HepG2 (cell line): ENCODE measurements around the gene DCDC2. TPM values are rescaled to one million over a fixed set of nuclear protein-coding genes. Genes with fewer than 3 reads are reported as not detected.
A peak's percentile ranks its signal among the peaks of the same experiment; 100 is the strongest.

Experiments used
- CBX1 ChIP-seq: IDR thresholded peaks from one replicate; pipeline ENCODE4 v1.6.1; 2016; ENCODE audit warnings: antibody characterized with exemption, low read depth
- CCAR2 ChIP-seq: fragments of 200-400 bp; formaldehyde crosslinking; optimal IDR thresholded peaks from 2 replicates; pipeline ENCODE3; 2018; ENCODE audit warnings: low read depth, mild to moderate bottlenecking, low read length, moderate library complexity
- KDM5A ChIP-seq: fragments of 200-600 bp; sonication (generic); IDR thresholded peaks from 2 replicates; pipeline ENCODE4 v1.7.0; 2018; ENCODE audit warnings: antibody characterized with exemption, mild to moderate bottlenecking, low read length, borderline replicate concordance
- MXD1 ChIP-seq: sonication (generic); formaldehyde crosslinking; IDR thresholded peaks from 2 replicates; pipeline ENCODE4 v1.4.0; 2020; ENCODE audit warnings: mild to moderate bottlenecking, missing genetic modification reagents
- NCOA2 ChIP-seq: sonication (generic); formaldehyde crosslinking; IDR thresholded peaks from 2 replicates; pipeline ENCODE4 v1.8.0; 2022; ENCODE audit warnings: inconsistent platforms
- PTBP1 ChIP-seq: fragments of 200-400 bp; formaldehyde crosslinking; IDR thresholded peaks from 2 replicates; pipeline ENCODE4 v1.6.1; 2018; ENCODE audit warnings: low read length, low read depth; ENCODE audit not compliant: poor library complexity, severe bottlenecking
- TBL1XR1 ChIP-seq: fragments of 150-350 bp; IDR thresholded peaks from 2 replicates; pipeline ENCODE4 v1.6.1; 2014; ENCODE audit warnings: borderline replicate concordance, low read length; ENCODE audit not compliant: partially characterized antibody
- TEAD3 ChIP-seq: optimal IDR thresholded peaks from 2 replicates; pipeline ENCODE3; 2016; ENCODE audit warnings: borderline replicate concordance
- ZFX ChIP-seq: sonication (generic); formaldehyde crosslinking; IDR thresholded peaks from 2 replicates; pipeline ENCODE4 v1.4.0; 2020; ENCODE audit warnings: mild to moderate bottlenecking, low read depth, missing genetic modification reagents, moderate library complexity
- ZNF274 ChIP-seq: sonication (generic); formaldehyde crosslinking; IDR thresholded peaks from 2 replicates; pipeline ENCODE4 v1.5.1; 2020; ENCODE audit warnings: mild to moderate bottlenecking, missing genetic modification reagents
- ZSCAN25 ChIP-seq: sonication (generic); formaldehyde crosslinking; IDR thresholded peaks from 2 replicates; pipeline ENCODE4 v1.8.0; 2022; ENCODE audit warnings: mild to moderate bottlenecking, missing genetic modification reagents
- polyA plus RNA-seq, 8 experiments: library from polyadenylated mRNA; depleted of rRNA in 3 of 8; stranded (reverse) in 7 of 8; unstranded in 1 of 8; fragments of >200 nt; fragmentation: Illumina TruSeq in 4 of 8; extraction: Trizol in 4 of 8; gene quantifications; 2 replicates each; pipeline versions ENCODE4 v1.2.1 to v1.2.3, GENCODE V29; 2011 to 2016; ENCODE audit warnings: low read depth in 4 of 8, missing spikeins in 1 of 8, mixed read lengths in 1 of 8; ENCODE audit not compliant: insufficient read depth in 1 of 8
- total RNA-seq, 5 experiments: library from RNA; depleted of rRNA; stranded (reverse); fragments of >200 nt; fragmentation: Illumina TruSeq; extraction: Trizol; gene quantifications; 2 replicates each; pipeline ENCODE4 v1.2.3, GENCODE V29; 2016; ENCODE audit warnings: low read depth in 1 of 5
- TF ChIP-seq, protein P1 (sequence below): sonication (generic); formaldehyde crosslinking; IDR thresholded peaks from 2 replicates; pipeline ENCODE4 v1.9.0; 2022; ENCODE audit warnings: missing genetic modification reagents, mild to moderate bottlenecking, borderline replicate concordance
- TF ChIP-seq, protein P2 (sequence below): sonication (generic); formaldehyde crosslinking; IDR thresholded peaks from 2 replicates; pipeline ENCODE4 v1.5.0; 2020; ENCODE audit warnings: mild to moderate bottlenecking, missing genetic modification reagents
- TF ChIP-seq, protein P3 (sequence below): IDR thresholded peaks from 2 replicates; pipeline ENCODE4 v1.6.1; 2016; ENCODE audit warnings: mild to moderate bottlenecking, missing biosample characterization, missing genetic modification reagents

DCDC2 gene
- total and polyA plus RNA-seq, 2 of the 13 experiments (the other 11 are each of a cell fraction or from before 2014, with no cell fraction given), result 9.0 to 36.2 TPM

DNA sequence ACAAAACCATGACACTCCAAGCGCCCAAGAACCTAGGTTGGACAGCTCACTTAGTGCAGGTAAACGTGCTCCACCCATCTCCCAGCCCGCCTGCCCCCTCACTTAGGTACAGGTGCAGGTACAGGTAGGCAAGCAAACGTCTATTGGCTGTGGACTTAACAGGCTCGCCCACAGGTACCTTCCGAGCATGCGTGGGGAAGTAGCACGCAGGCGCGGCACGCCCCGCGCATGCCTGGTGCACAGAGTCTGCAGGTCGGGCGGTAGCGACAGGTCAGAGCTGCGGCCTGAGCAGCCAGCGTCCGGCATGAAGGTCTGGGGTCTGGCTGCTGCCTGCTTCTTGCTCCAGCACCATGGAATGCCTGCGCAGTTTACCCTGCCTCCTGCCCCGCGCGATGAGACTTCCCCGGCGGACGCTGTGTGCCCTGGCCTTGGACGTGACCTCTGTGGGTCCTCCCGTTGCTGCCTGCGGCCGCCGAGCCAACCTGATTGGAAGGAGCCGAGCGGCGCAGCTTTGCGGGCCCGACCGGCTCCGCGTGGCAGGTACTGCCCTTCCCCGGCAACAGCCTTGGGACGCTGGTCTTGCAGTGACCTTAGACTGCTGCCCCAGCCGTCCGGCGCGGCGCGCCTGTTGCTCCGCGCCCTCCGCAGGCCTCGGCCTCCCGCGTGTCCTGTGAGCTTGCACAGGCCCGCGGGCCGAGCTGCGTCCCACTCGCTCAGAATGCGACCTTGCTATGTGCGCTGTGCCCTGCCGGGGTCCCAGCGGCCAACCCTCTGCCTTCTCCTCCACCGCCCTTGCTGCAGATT lies 45.0 kb upstream of the DCDC2 start, which contains the start of gene MRS2 (continued):
- TF ChIP-seq KDM5A (peak; percentile 61; the same call in 1 of the 2 replicates), ZNF274 (CRISPR knock-in tag) (peak; percentile 96), ZFX (CRISPR knock-in tag) (peak; percentile 100), CBX1 (no peak), CCAR2 (no peak), TEAD3 (peak; percentile 50), TBL1XR1 (peak; percentile 59), ZSCAN25 (CRISPR knock-in tag) (0 out of 2 replicates have a peak, but pooled peaks have one; percentile 28), NCOA2 (CRISPR knock-in tag) (no peak), PTBP1 (no peak), MXD1 (CRISPR knock-in tag) (peak; percentile 98)
- TF ChIP-seq, protein P1, sequence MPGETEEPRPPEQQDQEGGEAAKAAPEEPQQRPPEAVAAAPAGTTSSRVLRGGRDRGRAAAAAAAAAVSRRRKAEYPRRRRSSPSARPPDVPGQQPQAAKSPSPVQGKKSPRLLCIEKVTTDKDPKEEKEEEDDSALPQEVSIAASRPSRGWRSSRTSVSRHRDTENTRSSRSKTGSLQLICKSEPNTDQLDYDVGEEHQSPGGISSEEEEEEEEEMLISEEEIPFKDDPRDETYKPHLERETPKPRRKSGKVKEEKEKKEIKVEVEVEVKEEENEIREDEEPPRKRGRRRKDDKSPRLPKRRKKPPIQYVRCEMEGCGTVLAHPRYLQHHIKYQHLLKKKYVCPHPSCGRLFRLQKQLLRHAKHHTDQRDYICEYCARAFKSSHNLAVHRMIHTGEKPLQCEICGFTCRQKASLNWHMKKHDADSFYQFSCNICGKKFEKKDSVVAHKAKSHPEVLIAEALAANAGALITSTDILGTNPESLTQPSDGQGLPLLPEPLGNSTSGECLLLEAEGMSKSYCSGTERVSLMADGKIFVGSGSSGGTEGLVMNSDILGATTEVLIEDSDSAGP (CRISPR knock-in tag), result peak; percentile 98
- TF ChIP-seq, protein P2, sequence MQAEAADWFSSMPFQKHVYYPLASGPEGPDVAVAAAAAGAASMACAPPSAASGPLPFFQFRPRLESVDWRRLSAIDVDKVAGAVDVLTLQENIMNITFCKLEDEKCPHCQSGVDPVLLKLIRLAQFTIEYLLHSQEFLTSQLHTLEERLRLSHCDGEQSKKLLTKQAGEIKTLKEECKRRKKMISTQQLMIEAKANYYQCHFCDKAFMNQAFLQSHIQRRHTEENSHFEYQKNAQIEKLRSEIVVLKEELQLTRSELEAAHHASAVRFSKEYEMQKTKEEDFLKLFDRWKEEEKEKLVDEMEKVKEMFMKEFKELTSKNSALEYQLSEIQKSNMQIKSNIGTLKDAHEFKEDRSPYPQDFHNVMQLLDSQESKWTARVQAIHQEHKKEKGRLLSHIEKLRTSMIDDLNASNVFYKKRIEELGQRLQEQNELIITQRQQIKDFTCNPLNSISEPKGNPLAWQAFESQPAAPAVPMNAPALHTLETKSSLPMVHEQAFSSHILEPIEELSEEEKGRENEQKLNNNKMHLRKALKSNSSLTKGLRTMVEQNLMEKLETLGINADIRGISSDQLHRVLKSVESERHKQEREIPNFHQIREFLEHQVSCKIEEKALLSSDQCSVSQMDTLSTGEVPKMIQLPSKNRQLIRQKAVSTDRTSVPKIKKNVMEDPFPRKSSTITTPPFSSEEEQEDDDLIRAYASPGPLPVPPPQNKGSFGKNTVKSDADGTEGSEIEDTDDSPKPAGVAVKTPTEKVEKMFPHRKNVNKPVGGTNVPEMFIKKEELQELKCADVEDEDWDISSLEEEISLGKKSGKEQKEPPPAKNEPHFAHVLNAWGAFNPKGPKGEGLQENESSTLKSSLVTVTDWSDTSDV, result no peak; the same call in 1 of the 2 replicates
- TF ChIP-seq, protein P3, sequence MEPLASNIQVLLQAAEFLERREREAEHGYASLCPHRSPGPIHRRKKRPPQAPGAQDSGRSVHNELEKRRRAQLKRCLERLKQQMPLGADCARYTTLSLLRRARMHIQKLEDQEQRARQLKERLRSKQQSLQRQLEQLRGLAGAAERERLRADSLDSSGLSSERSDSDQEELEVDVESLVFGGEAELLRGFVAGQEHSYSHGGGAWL (CRISPR knock-in tag), result peak; percentile 93
